ENCODE data around the gene RCCD1.
"Not testable (repeated sequence)": the region's sequence is repeated elsewhere in the genome, so short reads cannot be mapped to it uniquely, and the experiment has no call there.

The RCCD1 gene

GRCh38 chr15:90918835-90919234 is 35.8 kb upstream of the RCCD1 start:
- DNase-seq = no peak

DNA sequence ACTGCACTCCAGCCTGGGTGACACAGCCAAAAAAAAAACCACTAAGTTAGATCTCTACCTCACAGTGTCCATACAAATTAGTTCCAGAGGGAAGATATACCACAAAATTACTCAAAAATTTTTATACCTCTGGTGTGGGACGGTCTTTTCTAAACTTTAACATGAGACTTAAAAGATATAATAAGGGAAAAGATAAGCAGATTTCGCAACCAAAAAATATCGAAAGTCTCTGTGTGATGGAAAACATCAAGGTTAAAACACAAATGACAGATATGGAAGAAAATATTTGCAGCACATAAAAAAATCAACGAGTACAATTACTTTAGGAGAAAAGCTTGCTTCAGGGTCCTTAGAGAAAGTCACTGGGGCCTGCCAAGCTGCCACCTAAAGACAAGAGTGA is 32.8 kb upstream of the RCCD1 start:
- DNase-seq = no peak

DNA sequence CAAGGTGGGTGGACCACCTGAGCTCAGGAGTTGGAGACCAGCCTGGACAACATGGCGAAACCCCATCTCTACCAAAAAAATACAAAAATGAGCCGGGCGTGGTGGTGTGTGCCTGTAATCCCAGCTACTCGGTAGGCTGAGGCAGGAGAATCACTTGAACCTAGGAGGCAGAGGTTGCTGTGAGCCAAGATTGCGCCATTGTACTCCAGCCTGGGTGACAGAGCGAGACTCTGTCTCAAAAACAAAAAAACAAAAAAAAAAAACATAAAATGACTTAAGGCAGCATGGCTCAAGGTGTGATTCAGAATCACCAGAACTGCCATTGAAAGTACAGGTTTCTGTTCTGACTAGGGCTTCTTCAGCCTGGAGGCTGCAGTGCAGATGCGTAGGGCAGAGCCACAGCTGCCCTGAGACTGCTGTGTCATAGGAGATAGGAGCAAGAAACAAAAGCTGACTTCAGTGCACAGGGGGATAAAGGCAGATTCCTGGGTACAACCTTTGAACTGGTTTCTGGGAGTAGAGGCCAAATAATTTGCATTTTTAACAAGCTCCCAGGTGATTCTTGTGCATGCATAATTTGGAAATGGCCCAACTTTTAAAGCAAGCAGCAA is 31.9 kb upstream of the RCCD1 start:
- not testable (repeated sequence) for DNase-seq

DNA sequence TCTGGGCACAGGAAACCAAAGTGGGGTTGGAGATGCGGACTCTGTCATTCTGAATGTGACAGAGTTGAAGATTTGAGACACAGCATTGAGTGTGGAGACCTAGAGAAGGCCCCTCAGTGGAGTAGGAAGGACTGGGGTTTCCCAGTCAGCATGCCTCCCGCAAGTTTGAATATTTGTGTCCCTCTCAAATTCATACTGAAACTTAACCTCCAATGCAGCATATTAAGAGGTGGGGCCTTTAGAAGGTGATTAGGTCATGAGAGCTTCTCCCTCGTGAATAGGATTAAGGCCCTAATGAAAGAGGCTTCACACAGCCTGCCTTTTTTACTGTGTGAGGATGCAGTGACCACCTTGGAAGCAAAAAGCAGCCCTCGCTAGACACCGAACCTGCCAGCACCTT is 30.3 kb upstream of the RCCD1 start:
- DNase-seq = no peak

- not testable (repeated sequence) for DNase-seq
Observed at GRCh38 chr15:90926766-90927165, 27.9 kb upstream of the RCCD1 start.

DNA sequence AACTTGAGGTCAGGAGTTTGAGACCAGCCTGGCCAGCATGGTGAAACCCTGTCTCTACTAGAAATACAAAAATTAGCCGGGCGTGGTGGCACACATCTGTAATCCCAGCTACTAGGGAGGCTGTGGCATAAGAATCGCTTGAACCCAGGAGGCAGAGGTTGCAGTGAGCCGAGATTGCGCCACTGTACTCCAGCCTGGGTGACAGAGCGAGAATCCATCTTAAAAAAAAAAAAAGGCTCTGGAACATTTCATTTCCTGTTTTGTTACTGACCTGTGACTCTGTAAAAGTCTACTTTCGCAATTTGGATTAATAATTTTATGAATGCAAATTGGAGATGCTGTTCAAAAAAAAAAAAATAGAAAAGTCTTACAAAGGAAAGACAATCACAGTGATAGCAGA is 26.6 kb upstream of the RCCD1 start:
- not testable (repeated sequence) for DNase-seq

DNA sequence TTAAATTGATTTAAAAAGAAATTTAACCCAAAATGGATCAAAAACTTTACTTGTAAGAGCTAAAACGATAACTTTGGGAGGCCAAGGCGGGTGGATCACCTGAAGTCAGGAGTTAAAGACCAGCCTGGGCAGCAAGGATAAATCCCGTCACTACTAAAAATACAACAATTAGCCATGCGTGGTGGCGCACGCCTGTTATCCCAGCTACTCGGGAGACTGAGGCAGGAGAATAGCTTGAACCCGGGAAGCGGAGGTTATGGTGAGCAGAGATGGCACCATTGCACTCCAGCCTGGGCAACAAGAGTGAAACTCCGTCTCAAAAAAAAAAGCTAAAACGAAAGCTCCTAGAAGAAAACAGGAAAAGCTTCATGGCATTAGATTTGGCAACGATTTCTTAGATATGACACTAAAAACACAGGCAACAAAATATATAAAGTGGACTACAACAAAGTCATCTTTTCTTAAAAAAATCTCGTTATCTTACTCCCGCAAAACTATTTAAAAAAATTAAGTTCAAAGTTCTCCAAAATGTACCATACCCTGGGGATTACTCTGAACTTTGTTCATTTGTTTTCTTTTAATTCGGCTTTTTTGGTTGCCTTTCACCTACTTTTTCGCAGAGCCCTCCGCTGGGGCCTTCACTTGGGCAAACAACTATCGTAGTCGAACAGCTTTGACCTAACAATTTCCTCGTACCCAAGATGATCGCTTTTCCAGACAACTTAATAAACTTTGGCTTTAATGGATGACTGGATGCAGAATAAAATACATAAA is 25.3 kb upstream of the RCCD1 start:
- DNase-seq = no peak

- DNase-seq = no peak
Observed at GRCh38 chr15:90930861-90931574, 23.7 kb upstream of the RCCD1 start.

DNA sequence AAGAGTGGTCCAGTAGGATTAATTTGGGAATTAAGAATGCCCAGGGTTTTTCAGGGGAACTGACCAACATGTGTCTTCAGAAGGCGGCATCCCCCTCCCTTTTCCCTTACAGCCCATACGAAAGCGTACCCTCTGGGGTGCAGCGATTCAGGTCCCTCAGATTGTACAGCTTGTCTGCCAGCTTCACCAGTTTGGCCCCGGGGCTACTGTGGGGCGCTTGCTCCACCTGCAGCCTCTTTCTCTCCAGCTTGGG is 23.2 kb upstream of the RCCD1 start:
- DNase-seq = no peak

GRCh38 chr15:90931828-90932659 is 22.6 kb upstream of the RCCD1 start, which contains the start of gene HDDC3:
HDDC3 (minus strand) TSS chr15:90932549; CDS start chr15:90932540, 9 bp downstream.
- DNase-seq = peak; percentile 97

DNA sequence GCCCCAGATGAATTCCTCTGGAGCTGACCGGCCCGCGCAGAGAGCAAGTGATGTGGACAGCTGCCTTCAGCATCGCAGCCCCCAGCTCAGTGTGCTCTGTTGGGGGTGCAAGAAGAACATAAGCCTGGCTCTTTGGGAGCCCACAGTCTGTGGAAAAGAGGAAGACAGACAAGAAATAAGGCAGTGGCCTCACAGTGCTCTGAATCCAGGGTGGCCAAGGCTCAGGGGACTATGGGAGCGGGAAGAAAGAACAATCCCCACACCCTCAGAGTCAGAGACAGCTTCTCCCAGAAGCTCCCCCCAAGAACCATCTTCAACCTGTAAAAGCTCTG is 22.1 kb upstream of the RCCD1 start:
- DNase-seq = no peak

GRCh38 chr15:90933301-90933700 is 21.4 kb upstream of the RCCD1 start:
- DNase-seq = no peak

- peak; percentile 94 for DNase-seq
Observed at GRCh38 chr15:90934256-90934948, 20.3 kb upstream of the RCCD1 start.

- DNase-seq = peak; percentile 98
Observed at GRCh38 chr15:90934949-90935751, 19.5 kb upstream of the RCCD1 start, which contains the start of gene UNC45A. UNC45A (plus strand) TSS chr15:90935285; CDS start chr15:90935325, 40 bp downstream.

GRCh38 chr15:90936823-90937222 is 17.9 kb upstream of the RCCD1 start:
- DNase-seq = no peak

- no peak for DNase-seq
Observed at GRCh38 chr15:90938261-90938660, 16.4 kb upstream of the RCCD1 start.

- no peak for DNase-seq
Observed at GRCh38 chr15:90939756-90940155, 14.9 kb upstream of the RCCD1 start.

DNA sequence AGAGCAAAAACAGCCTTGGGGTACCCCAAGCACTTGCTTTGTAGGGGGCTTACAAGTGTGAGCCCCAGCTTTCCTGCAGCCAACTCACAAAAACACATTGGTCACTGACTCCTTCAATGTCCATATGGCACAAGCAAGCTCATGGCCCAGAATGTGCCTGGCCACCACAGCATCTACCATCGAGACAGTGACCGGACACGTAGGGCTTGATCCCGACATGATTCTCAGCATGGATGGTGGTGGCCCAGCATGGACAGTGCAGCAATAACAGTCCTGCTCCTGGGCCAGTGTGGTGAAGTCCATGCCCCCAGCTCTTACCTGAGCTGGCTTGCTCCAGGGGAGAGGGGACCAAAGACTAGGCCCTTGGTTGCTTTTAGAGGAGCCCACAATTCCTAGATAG is 13.6 kb upstream of the RCCD1 start:
- no peak for DNase-seq

DNA sequence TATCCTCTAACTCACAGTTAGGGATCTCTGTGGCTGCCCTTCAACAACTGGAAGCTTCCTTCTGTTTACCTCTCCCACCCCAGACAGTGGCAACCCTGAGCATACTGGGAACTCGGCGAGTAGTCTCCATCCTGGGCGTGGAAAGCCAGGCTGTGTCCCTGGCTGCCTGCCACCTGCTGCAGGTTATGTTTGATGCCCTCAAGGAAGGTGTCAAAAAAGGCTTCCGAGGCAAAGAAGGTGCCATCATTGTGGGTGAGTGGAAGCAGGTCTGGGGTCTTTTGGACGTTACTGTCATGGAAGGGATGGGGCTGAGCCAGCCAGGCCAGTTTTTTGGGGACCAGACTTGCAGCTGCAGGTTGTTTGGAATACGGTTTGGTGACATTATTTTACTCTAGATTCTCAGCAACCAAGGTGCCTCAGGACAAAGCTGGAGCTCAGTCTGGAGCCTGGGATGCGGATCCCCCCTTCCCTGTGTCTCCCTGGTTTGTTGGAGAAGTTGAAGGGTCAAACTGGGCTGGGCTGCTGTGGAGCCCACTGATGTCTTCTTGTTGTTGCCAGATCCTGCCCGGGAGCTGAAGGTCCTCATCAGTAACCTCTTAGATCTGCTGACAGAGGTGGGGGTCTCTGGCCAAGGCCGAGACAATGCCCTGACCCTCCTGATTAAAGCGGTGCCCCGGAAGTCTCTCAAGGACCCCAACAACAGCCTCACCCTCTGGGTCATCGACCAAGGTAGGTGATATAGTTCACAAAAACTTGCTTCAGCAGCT is 12.1 kb upstream of the RCCD1 start:
- no peak for DNase-seq

- no peak for DNase-seq
Observed at GRCh38 chr15:90945091-90945490, 9.6 kb upstream of the RCCD1 start.

GRCh38 chr15:90946538-90946937 is 8.1 kb upstream of the RCCD1 start:
- no peak for DNase-seq
